A549 (cell line): Measurements from ENCODE around the gene NANS. TPM values are rescaled to one million over a fixed set of nuclear protein-coding genes. Genes with fewer than 3 reads are reported as not detected.

Experiments used
- ATAC-seq, 2 experiments: fragments of 200-7000 bp in 1 of 2; fragments of >200 bp in 1 of 2; cut with Nextera tagmentation in 1 of 2; cut with Tn5 transposase in 1 of 2; 3 replicates each; pipeline versions ENCODE4 v1.8.0 to v1.9.1; 2018 to 2020; ENCODE audit warnings: mild to moderate bottlenecking in 1 of 2, moderate library complexity in 1 of 2
- CTCF ChIA-PET: fragments of 300-600 bp; sonication (Branson Sonifier 250); formaldehyde crosslinking; extraction: SDS; loops from one replicate; lab custom pipeline; 2021; ENCODE audit warnings: antibody characterized with exemption, inconsistent platforms; lab: Yijun Ruan, JAX
- POLR2A ChIA-PET: fragments of 350-600 bp; formaldehyde crosslinking; extraction: SDS; loops from one replicate; lab custom pipeline; 2021; ENCODE audit warnings: antibody characterized with exemption, inconsistent platforms; lab: Yijun Ruan, JAX
- DNase-seq, 2 experiments: peaks; one replicate each; pipeline versions ENCODE4 v3.0.0 to v3.0.0-alpha.2; 2011 to 2016; ENCODE audit warnings: low read depth in 1 of 2, low spot score in 1 of 2
- FAIRE-seq: peaks from 2 replicates; lab custom pipeline; 2011; peaks lifted over from hg19 to GRCh38; lab: Jason Lieb, UNC
- H3K27ac ChIP-seq, 2 experiments: fragments of >200 bp; sonication (Bioruptor Twin); formaldehyde crosslinking; 3 replicates each; pipeline ENCODE4 v1.5.1; 2016 to 2017
- H3K4me1 ChIP-seq: fragments of >200 bp; sonication (Bioruptor Twin); formaldehyde crosslinking; 3 replicates; pipeline ENCODE4 v1.6.1; 2016
- H3K4me2 ChIP-seq: fragments of >200 bp; sonication (Bioruptor Twin); formaldehyde crosslinking; 3 replicates; pipeline ENCODE4 v1.6.1; 2016
- H3K4me3 ChIP-seq: fragments of >200 bp; sonication (Bioruptor Twin); formaldehyde crosslinking; 3 replicates; pipeline ENCODE4 v1.5.1; 2016
- H3K9me3 ChIP-seq: fragments of >200 bp; sonication (Bioruptor Twin); formaldehyde crosslinking; 3 replicates; pipeline ENCODE4 v1.6.1; 2016
- CBX8 ChIP-seq: fragments of 200-600 bp; sonication (generic); IDR thresholded peaks from 2 replicates; pipeline ENCODE4 v1.6.1; 2016
- CEBPB ChIP-seq, 2 experiments: fragments of >200 bp in 1 of 2; sonication (Bioruptor Twin) in 1 of 2; formaldehyde crosslinking in 1 of 2; IDR thresholded peaks; 2 replicates each; pipeline ENCODE4 v1.6.1; 2012 to 2016
- CHD4 ChIP-seq: fragments of 200-600 bp; sonication (generic); IDR thresholded peaks from 2 replicates; pipeline ENCODE4 v1.6.1; 2016; ENCODE audit warnings: antibody characterized with exemption, mild to moderate bottlenecking, borderline replicate concordance
- FOSB ChIP-seq: fragments of 250-450 bp; sonication (Bioruptor Pico); IDR thresholded peaks from 2 replicates; pipeline ENCODE4 v1.5.0; 2020; ENCODE audit warnings: mild to moderate bottlenecking, moderate library complexity
- FOSL2 ChIP-seq, 2 experiments: fragments of 450-650 bp in 1 of 2; fragments of >200 bp in 1 of 2; sonication (Bioruptor Twin) in 1 of 2; formaldehyde crosslinking; IDR thresholded peaks; 2 replicates each; pipeline versions ENCODE4 v1.5.0 to v1.6.1; 2016 to 2020; ENCODE audit warnings: mild to moderate bottlenecking in 1 of 2, moderate library complexity in 1 of 2
- GATA3 ChIP-seq: IDR thresholded peaks from 2 replicates; pipeline ENCODE4 v1.6.1; 2012; ENCODE audit warnings: borderline replicate concordance
- HDAC2 ChIP-seq: fragments of 200-600 bp; sonication (generic); IDR thresholded peaks from 2 replicates; pipeline ENCODE4 v1.6.1; 2016
- HEYL ChIP-seq: fragments of 250-450 bp; sonication (Bioruptor Pico); IDR thresholded peaks from 2 replicates; pipeline ENCODE4 v1.8.0; 2021; ENCODE audit warnings: mild to moderate bottlenecking, moderate library complexity
- HOXA7 ChIP-seq: fragments of 250-450 bp; sonication (Bioruptor Pico); IDR thresholded peaks from 2 replicates; pipeline ENCODE4 v1.5.0; 2020; ENCODE audit warnings: mild to moderate bottlenecking, moderate library complexity
- HOXB13 ChIP-seq: fragments of 250-450 bp; sonication (Bioruptor Pico); IDR thresholded peaks from 2 replicates; pipeline ENCODE4 v1.5.0; 2020; ENCODE audit warnings: low read depth, mild to moderate bottlenecking, moderate library complexity
- HOXB5 ChIP-seq: fragments of 250-450 bp; sonication (Bioruptor Pico); IDR thresholded peaks from 2 replicates; pipeline ENCODE4 v1.5.0; 2020; ENCODE audit warnings: mild to moderate bottlenecking, moderate library complexity
- MAFK ChIP-seq: fragments of 450-650 bp; IDR thresholded peaks from 2 replicates; pipeline ENCODE4 v1.6.1; 2014; ENCODE audit not compliant: partially characterized antibody
- MAZ ChIP-seq: fragments of 150-350 bp; IDR thresholded peaks from 2 replicates; pipeline ENCODE4 v1.6.1; 2014; ENCODE audit warnings: antibody characterized with exemption, low read depth, low read length, borderline replicate concordance
- NFE2L2 ChIP-seq: fragments of 150-350 bp; conservative IDR thresholded peaks from 2 replicates; pipeline ENCODE4 v1.6.1; 2014; ENCODE audit warnings: low read length
- POLR2AphosphoS2 ChIP-seq: conservative IDR thresholded peaks from 2 replicates; pipeline ENCODE4 v1.6.1; 2012; ENCODE audit warnings: low read length, improper control_type of control experiment, inconsistent platforms
- RCOR1 ChIP-seq: fragments of 150-350 bp; IDR thresholded peaks from 2 replicates; pipeline ENCODE4 v1.6.1; 2014; ENCODE audit warnings: antibody characterized with exemption, low read length, low read depth
- ZC3H11A ChIP-seq: fragments of 450-650 bp; IDR thresholded peaks from 2 replicates; pipeline ENCODE4 v1.6.1; 2014; ENCODE audit warnings: antibody characterized with exemption, mild to moderate bottlenecking
- ZNF302 ChIP-seq: fragments of 250-450 bp; sonication (Bioruptor Pico); IDR thresholded peaks from 2 replicates; pipeline ENCODE4 v1.9.0; 2021; ENCODE audit warnings: inconsistent platforms, mild to moderate bottlenecking, moderate library complexity
- WGBS: methylation state at CpG from one replicate; pipeline ENCODE4 v1.1.6; 2017; ENCODE audit errors: missing lambda C conversion rate; 5-methylcytosine and 5-hydroxymethylcytosine counted together
- polyA plus RNA-seq, 4 experiments: library from polyadenylated mRNA; depleted of rRNA in 3 of 4; stranded (reverse); fragments of >200 nt; fragmentation: RNase III in 1 of 4; extraction: RNeasy Plus Mini Kit Qiagen cat#74134 plus additional on column Dnase treatment in 1 of 4; gene quantifications; 2 replicates in 3 of 4; 3 replicates in 1 of 4; pipeline ENCODE4 v1.2.3, GENCODE V29; 2011 to 2017
- TF ChIP-seq, protein P1 (sequence below): fragments of 250-450 bp; sonication (Bioruptor Pico); IDR thresholded peaks from 2 replicates; pipeline ENCODE4 v1.5.0; 2020; ENCODE audit warnings: low read depth, mild to moderate bottlenecking, moderate library complexity
- TF ChIP-seq, protein P2 (sequence below): fragments of 250-450 bp; sonication (Bioruptor Pico); IDR thresholded peaks from 2 replicates; pipeline ENCODE4 v1.5.0; 2021; ENCODE audit warnings: mild to moderate bottlenecking, moderate library complexity, borderline replicate concordance

NANS gene
- polyA plus RNA-seq, 2 of the 4 experiments (the other 2 are of a cell fraction), result 56.8 to 70.2 TPM

DNA sequence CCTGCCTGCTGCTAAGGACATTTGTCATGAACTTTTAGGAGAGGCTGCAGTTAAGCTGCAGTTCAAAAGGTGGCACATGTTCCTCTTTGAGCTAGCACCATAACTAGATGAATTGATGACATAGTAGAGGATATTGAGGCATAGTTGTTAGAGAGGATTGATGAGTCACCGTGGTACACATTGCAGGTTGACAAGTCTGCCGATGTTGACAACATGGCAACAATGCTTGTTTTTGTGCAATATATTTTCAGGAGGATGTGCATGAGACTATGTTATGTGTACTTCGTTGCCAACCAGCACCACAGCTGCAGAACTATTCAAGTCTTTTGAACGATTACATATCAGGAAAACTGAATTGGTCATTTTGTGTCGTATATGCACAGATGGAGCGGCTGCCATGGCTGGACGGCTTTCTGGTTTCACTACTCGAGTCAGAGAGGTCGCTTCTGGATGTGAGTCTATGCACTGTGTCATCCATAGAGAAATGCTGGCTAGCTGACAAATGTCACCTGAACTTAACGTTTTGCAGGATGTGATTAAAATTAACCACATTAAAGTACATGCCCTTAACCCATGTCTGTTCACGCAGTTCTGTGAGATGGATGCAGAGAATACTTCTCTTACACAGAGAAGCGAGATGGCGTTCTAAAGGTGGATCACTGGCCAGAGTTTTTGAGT, 49.1 kb upstream of the NANS start:
- whole genome bisulfite sequencing, result 81% methylated on average over 13 of the region's 13 CpGs
- no peak for FAIRE-seq
- CTCF ChIA-PET, result interaction anchor here (0.6 to 3.1 kb wide), 7 partner anchors 10 to 256 kb away, joined by 3 to 15 read pairs (median 5); partner anchors contain the start of gene ANP32B

DNA sequence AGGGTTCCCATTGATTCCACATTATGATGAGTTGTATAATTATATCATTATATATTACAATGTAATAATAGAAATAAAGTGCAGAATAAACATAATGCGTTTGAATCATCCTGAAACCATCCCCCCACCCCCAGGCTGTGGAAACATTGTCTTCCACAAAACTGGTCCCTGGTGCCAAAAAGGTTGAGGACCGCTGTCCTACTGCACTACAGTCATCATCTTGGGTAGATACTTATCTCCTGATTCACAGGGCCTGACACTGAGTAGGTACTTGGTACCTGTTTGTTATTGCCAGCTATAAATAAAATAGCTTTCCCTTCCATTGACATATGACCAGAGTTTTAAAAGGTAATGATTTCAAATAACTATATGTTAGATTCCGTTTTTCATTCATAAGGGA, 47.8 kb upstream of the NANS start:
- FAIRE-seq (no peak), DNase-seq (no peak), ATAC-seq (no peak)
- TF ChIP-seq MAZ, result no peak
- no peak for TF ChIP-seq POLR2AphosphoS2
- POLR2A ChIA-PET, result no interaction called here
- Histone ChIP-seq H3K4me1 (peaks cover 6% of the 10 kb centered on the region; the same call in 1 of the 3 replicates), H3K9me3 (no peaks in the 10 kb centered on the region), H3K4me2 (no peak overlapping the region), H3K4me3 (no peak overlapping the region), H3K27ac (no peak overlapping the region)
- WGBS, result 79% methylated on average over 3 of the region's 3 CpGs
- CTCF ChIA-PET, result interaction anchor here (1.0 to 2.4 kb wide), 2 partner anchors 29 to 85 kb away, joined by 3 to 8 read pairs; no protein-coding TSS in a partner anchor

More for the DNA sequence above, 49.1 kb upstream of the NANS start:
- Histone ChIP-seq H3K4me1 (peaks cover 6% of the 10 kb centered on the region; the same call in 1 of the 3 replicates), H3K9me3 (no peaks in the 10 kb centered on the region), H3K4me3 (no peak overlapping the region), H3K4me2 (no peak overlapping the region), H3K27ac (no peak overlapping the region)
- POLR2A ChIA-PET, result no interaction called here
- TF ChIP-seq HEYL (CRISPR knock-in tag) (no peak), FOSL2 (IDR thresholded peaks at IDR 0.05) (no peak), FOSL2 (CRISPR knock-in tag; IDR thresholded peaks at IDR 0.05) (peak; percentile 65), MAFK (peak; percentile 19)
- peak in 1 of 2 experiments; percentile 18 for DNase-seq
- no peak for ATAC-seq

DNA sequence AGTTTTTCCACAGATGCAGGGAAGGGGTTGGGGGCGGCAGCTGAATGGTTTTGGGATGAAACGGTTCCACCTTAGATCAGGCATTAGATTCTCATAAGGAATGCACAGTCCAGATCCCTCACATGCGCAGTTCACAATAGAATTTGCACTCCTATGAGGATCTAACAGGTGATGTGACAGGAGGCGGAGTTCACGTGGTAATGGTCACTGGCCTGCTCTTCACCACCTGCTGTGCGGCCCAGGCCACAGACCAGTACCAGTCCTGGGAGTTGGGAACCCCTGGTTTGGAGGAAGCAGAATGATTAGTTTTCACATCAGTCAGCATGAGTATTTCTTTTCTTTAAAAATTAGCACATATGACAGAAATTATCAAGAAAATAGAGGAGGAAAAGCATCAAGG, 47.1 kb upstream of the NANS start:
- Histone ChIP-seq H3K9me3 (no peaks in the 10 kb centered on the region), H3K27ac (no peak overlapping the region), H3K4me1 (peaks cover 6% of the 10 kb centered on the region; the same call in 1 of the 3 replicates), H3K4me3 (no peak overlapping the region), H3K4me2 (no peak overlapping the region)
- FAIRE-seq (no peak), DNase-seq (no peak), ATAC-seq (no peak)
- TF ChIP-seq CBX8, result no peak
- TF ChIP-seq ZC3H11A, result no peak
- TF ChIP-seq, protein P1, sequence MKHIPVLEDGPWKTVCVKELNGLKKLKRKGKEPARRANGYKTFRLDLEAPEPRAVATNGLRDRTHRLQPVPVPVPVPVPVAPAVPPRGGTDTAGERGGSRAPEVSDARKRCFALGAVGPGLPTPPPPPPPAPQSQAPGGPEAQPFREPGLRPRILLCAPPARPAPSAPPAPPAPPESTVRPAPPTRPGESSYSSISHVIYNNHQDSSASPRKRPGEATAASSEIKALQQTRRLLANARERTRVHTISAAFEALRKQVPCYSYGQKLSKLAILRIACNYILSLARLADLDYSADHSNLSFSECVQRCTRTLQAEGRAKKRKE (CRISPR knock-in tag), result no peak
- TF ChIP-seq CEBPB (IDR thresholded peaks at IDR 0.05), result no peak
- TF ChIP-seq ZNF302 (CRISPR knock-in tag), result no peak
- TF ChIP-seq GATA3, result no peak
- no peak for TF ChIP-seq RCOR1
- no peak for TF ChIP-seq NFE2L2
- TF ChIP-seq HOXA7, result no peak
- TF ChIP-seq HDAC2, result no peak
- no peak for TF ChIP-seq CHD4
- no peak for TF ChIP-seq HOXB5 (CRISPR knock-in tag)
- no peak for TF ChIP-seq HOXB13 (CRISPR knock-in tag)
- TF ChIP-seq, protein P2, sequence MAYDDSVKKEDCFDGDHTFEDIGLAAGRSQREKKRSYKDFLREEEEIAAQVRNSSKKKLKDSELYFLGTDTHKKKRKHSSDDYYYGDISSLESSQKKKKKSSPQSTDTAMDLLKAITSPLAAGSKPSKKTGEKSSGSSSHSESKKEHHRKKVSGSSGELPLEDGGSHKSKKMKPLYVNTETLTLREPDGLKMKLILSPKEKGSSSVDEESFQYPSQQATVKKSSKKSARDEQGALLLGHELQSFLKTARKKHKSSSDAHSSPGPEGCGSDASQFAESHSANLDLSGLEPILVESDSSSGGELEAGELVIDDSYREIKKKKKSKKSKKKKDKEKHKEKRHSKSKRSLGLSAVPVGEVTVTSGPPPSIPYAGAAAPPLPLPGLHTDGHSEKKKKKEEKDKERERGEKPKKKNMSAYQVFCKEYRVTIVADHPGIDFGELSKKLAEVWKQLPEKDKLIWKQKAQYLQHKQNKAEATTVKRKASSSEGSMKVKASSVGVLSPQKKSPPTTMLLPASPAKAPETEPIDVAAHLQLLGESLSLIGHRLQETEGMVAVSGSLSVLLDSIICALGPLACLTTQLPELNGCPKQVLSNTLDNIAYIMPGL, result no peak
- TF ChIP-seq FOSB (CRISPR knock-in tag), result no peak
- 90% methylated on average over 6 of the region's 6 CpGs for WGBS
- CTCF ChIA-PET, result interaction anchor here (1.0 to 2.4 kb wide), 2 partner anchors 28 to 86 kb away, joined by 3 to 8 read pairs; no protein-coding TSS in a partner anchor
- POLR2A ChIA-PET, result no interaction called here
